Mammary epithelial cell (primary cell): ENCODE measurements around the gene GMPS.

Source experiments
- CTCF ChIP-seq, 2 donors: IDR thresholded peaks in 1 of 2; conservative IDR thresholded peaks in 1 of 2; 2 replicates each; pipeline ENCODE4 v1.5.1; 2011 to 2012; ENCODE audit warnings: inconsistent platforms in 2 of 2, low read length in 2 of 2, mild to moderate bottlenecking in 2 of 2, control low read depth in 1 of 2, low read depth in 1 of 2; ENCODE audit not compliant: insufficient read depth in 1 of 2; ENCODE audit errors: extremely low read depth in 1 of 2
- EZH2 ChIP-seq: IDR thresholded peaks from 2 replicates; pipeline ENCODE4 v1.6.1; 2012; ENCODE audit warnings: low read length, inconsistent platforms, borderline replicate concordance

GRCh38 chr3:155941354-155941753 lies 70.9 kb downstream of the GMPS start:
- TF ChIP-seq CTCF (conservative IDR thresholded peaks at IDR 0.05 in 1 of 2, IDR thresholded peaks at IDR 0.05 in 1 of 2; ENCODE audit: extremely low read depth in 1 of 2, insufficient read depth in 1 of 2, low read depth in 1 of 2, low read length in 2 of 2), result no peak
- TF ChIP-seq EZH2, result no peak
